ENCODE data around the gene TSEN34.

DNA sequence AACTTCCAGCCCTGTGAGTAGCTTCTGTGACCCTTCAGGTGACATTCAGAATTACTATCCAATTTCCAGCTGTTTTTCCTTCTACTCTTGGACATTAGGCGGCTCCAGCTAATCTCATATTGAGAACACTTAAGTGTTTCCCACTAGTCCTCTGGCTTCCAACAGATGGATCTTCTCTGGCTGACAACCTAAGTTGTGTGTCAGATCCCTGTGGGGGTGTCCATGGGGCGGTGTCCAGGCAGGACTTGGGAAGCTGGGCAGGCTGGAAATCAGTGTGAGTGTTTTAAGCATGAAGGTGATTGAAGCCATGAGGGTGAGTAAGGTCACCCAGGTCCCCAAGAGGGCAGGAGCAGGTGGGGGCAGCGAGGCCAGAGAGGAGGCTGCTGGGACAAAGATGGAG lies 43.4 kb upstream of the TSEN34 start:
- no peak for TF ChIP-seq POLR2A (IDR thresholded peaks at IDR 0.05; ENCODE audit: low read length)
- no peak for TF ChIP-seq GATA1 (IDR thresholded peaks at IDR 0.05; ENCODE audit: low read depth, low read length)

Measured in erythroblast (primary cell).